GM19463 (cell line): ENCODE measurements around the gene OSTF1.

Experiments used
- ATAC-seq: cut with Tn5 transposase; IDR thresholded peaks from one replicate; pipeline ENCODE4 v1.9.1; 2021; ENCODE audit warnings: mild to moderate bottlenecking, moderate library complexity; ENCODE audit not compliant: unreplicated experiment

OSTF1 gene

DNA sequence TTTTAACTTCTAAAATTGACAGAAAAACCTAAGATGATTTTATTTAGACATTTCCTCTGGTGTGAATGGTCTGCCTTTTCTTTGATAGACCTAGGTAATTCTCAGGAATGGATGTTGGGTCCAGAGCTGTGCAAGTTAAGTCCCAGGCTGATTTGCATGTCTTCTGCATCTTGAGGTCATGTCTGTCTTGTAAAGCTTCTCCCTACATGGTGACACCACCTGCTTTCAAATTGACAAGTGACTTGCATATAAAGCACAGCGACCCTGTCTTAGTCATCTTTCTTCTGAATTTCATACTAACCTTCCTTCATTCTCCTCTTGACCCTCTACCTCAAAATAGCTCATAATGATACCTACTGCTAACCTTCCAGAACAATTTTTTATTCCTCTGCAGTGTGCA, 29.2 kb downstream of the OSTF1 start:
- peak; percentile 54 for ATAC-seq

GRCh38 chr9:75120686-75121085, 32.4 kb downstream of the OSTF1 start:
- ATAC-seq = no peak

DNA sequence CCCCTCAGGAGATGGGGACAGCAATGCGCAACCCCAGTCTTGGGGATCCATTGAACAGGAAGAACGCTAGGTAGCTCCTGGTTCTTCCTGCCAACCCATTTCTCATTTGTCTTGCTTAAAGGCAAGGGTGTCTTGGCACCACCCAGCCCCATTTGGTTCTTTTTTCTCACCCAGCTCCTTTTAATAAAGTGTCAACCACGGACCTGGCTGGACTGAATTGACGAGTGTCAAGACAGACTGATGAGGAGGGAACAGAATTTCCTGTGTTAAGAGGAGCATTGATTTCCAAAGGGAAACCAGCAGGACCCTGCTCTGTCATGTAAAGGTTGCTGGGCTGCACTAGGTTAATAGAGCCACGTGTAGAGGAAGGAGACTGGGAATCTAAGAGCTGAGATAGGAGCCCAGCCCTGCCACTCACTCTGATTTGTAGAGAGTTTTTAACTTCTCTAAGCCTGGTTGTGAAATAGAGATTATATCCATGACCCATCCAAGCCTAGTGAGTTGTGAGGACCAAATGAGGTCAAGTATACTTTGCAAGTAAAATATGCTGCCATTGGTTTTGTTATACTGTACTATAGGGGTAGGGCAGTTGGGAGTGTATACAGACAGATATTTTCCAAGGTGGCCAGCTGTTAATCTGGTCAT, 33.7 kb downstream of the OSTF1 start:
- no peak for ATAC-seq

DNA sequence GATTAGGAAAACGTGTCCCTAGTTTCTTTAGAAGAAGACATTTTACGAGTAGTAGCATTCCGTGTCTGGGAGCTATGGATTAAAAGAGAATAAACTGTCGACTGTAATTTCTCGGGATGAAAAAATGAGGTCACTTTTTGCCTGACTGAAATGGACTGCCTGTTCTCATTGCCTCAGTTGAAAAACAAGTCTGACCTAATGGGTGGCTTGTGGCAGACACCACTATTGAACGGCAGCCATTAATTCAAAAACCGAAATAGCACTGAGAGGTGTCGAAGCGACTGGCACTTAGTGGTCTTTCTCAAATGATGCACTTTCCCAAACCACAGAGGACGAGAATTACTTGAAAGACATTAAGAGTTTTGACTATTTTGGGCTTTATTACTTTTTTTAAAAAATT, 35.4 kb downstream of the OSTF1 start:
- no peak for ATAC-seq

GRCh38 chr9:75128535-75128934, 40.2 kb downstream of the OSTF1 start:
- no peak for ATAC-seq

DNA sequence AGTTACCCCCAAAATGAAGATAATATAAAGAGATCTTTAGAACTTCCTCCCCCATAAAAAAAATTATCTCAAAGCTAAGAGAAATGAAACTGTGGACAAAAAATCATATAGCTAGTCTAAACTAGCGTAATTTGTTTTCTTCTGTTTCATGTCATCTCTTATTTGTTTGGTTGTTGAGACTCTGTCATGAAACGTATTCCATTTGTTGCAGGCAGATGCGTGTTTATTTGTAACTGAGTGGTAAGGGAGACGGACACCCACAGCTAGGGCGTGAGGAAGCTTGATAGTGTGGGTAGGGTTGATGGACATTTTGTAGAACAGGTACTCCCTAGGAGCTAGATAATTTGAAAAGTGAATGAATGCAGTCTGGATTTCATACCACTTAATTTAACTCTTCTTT, 41.9 kb downstream of the OSTF1 start:
- no peak for ATAC-seq

GRCh38 chr9:75130621-75131230, 42.4 kb downstream of the OSTF1 start:
- no peak for ATAC-seq

DNA sequence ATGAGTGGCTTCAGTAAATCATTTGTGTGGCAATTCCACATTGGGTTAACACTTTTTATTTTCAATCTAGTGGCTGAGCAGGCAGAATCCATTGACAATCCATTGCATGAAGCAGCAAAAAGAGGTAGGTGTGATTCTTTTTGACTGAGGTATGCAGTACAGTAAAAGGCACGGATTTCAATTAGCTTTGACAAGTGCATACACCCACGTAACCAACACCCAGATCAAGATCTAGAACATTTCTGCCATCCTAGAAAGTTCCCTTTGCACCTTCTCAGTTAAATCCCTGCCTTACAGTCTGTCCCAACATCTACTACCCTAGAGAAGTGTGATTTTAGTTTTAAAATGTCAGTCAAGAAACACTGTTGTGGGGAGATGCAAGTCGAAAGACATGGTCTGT, 43.4 kb downstream of the OSTF1 start:
- no peak for ATAC-seq

GRCh38 chr9:75132244-75132643, 43.9 kb downstream of the OSTF1 start:
- no peak for ATAC-seq

DNA sequence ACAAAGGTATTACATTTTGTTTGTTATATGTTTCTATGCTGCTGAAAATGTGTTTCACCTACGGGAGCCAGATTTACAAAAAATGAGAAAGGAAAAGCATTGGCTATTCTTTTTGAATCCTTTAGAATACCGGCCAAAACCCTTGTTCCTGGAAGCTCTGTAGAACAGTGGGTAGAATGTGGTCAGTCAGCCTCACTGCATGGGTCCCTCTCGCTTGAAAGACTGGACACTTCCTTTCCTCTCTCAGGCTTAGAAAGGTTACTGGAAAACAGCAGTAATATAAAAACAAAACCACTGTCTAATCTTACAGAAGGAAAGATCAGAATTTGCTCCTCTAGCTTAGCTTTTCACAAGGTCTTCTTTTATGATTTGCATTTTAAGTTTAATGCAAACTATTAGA, 45.1 kb downstream of the OSTF1 start:
- no peak for ATAC-seq

DNA sequence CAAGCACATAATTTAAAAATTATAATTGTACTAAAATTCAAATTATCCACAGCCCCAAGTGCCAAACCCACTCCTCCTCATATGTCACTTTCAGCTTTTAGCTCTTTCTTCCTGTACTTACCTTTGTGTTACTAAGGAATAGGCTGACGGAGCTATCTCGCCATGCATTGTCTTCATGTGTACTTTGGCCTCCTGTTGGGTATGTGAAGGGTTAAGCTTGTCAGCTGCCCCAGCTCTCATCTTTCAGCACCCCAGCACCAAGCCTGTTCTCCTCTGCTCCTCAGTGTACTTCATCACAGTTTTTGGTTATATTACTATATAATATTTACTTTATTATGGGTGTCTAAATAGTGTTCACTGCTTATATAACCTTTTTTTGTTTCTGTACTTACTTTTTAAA, 46.2 kb downstream of the OSTF1 start:
- ATAC-seq = no peak

DNA sequence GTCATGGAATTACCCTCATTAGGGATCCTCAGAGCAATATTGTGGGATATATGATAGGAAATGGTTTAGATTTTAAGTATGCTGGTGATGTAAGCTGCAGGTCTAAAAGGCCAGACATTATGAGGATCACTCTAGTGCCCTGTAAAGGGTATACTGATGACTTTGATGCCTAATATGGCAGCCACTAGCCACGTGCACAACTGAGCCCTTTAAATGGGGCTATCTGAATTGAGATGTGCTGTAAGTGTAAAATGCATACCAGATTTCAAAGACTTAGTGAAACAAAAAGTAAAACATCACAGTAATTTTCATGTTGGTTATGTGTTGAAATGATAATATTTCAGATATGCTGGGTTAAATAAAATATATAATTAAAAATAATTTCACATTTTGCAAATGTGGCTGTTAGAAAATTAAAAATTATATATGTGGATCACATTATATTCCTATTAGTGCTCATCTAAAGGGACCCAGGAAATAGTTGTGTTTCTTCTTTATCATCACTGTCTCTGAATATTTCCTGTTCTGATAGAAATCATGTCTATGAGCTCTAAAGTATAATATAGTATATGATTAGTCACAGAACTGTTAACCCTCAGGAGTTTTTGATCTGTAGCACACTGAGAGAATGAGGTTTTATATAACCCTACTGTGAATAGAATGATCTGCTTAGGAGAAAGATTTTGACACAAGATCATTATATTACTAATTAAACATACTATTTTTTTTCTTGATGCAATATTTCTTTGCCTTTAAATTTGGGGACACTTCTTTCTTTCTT, 50.1 kb downstream of the OSTF1 start:
- ATAC-seq = no peak

GRCh38 chr9:75139201-75139600, 50.9 kb downstream of the OSTF1 start:
- ATAC-seq = no peak

- no peak for ATAC-seq
Measured at GRCh38 chr9:75140261-75140660, 51.9 kb downstream of the OSTF1 start.

DNA sequence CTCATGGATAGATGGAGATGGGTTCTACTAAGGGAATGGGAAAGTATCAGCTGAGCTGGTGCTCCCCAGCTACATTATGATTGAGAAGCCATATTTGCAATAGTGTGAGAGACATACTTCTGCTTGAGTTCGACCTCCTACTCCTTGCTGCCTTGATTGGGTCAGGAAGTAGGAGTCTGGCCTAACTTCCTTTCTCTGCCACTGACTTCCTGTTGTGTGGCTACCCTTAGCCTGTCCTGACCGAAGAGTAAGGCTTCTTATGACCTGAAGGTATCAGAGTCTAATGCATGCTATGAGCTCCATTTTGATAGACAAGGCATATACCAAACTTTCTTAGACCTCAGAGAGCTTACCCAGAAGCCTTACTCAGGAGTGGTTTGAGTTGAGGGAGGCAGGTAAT, 53.9 kb downstream of the OSTF1 start:
- no peak for ATAC-seq

GRCh38 chr9:75146229-75146628, 57.9 kb downstream of the OSTF1 start:
- ATAC-seq = no peak

DNA sequence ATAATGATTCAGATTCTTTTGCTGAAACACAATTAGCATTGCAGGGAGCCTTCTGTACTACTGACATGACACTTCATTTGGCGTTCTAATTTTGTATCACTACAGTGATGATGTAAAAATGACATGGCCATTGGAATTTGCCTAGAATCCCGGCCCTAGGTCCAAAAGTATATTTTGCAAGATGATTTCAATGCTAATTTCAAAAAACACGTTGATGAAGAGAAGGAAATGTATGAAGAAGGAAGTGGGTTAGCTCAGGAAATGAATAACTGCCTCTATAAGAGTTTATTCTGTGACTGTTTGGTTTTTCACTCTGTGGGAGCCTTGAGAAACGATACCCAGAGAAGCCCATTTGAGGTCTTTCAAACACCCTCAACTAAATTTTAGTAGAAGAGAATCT, 59.3 kb downstream of the OSTF1 start:
- ATAC-seq = peak; percentile 33

DNA sequence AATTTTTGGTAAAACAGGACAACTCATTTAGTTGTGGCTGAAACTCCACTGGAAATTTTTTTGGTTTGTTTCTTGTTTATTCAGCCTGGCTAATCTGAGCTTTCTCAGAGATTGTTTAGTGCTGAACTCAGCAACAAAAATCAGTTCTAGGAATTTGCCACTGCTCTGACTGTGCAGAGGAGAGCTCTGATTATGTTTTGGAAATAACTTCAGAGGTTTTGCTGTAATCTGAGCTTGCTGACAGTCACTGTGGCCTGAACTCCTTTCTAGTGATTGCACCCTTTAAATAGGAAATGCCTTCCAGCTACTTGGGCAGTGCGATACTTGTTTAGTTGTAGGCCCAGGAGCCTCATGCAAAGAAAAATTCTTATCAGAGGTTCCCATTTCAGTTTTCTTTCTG, 60.2 kb downstream of the OSTF1 start:
- ATAC-seq = no peak

DNA sequence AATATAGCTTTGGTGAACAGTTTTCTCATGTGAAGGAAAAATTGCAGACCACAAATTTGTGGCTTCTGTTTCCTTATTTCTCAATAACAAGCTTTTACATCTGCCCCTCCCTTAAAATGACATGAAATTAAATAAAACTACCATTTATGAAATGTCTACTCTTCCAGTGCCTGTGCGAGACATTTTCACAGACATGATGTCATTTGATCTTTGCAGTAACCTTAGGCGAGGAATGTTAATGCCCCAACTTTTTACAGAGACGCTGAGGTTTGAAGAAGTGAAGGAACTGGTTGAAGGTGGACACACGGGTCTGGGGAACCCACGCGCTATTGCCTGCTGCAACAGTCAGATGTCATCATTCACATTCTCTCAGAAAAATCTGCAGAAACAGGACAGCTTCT, 61.5 kb downstream of the OSTF1 start:
- no peak for ATAC-seq

DNA sequence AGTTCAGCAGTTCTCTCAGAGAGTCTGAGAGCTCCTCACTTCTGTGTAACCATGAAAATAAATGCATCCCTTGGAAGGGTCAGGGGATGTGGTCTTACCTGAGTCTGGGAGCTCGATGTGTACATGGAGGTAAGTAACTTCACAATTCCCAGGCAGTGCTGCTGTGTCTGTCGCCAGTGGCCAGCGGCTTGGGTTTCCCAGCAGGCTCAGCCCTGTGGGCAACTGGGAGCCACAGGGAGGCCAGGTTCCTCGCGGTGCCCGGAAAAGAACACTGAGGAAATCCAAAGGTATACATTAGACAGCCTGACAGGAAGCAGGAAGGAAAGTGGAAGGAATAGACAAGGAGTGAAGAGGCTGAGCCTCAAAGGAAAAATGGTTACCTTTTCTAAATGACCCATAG, 62.2 kb downstream of the OSTF1 start:
- ATAC-seq = no peak

DNA sequence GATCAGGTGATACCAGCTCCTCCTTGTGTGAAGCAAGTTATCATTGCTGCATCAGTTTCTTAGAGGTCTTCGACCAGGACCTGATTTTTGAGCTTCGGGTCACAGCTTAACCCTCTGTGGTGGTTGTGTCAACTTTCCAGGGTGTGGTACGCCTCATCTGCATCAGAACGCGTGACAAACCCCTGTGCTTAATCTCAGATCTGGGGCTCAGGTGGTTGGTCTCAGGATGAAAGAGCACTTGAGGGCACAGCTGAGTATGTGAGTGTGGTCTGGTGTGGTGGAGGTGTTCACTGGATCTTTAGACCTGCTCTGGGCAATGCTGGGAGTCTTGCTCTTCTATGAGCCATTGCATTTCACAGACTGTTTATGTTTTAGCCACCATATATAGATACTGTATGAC, 64.1 kb downstream of the OSTF1 start:
- ATAC-seq = no peak

- ATAC-seq = no peak
Measured at GRCh38 chr9:75156858-75157257, 68.5 kb downstream of the OSTF1 start.
